Large intestine (tissue), 3 donors: Measurements from ENCODE around the gene HDAC4. TPM values are rescaled to one million over a fixed set of nuclear protein-coding genes. Genes with fewer than 3 reads are reported as not detected.
A peak's percentile ranks its signal among the peaks of the same experiment; 100 is the strongest.

Experiments
- DNase-seq, 2 donors: peaks; one replicate each; pipeline versions ENCODE4 v3.0.0 to v3.0.0-alpha.2; 2013
- H3K27ac ChIP-seq: one replicate; pipeline ENCODE4 v1.5.1; 2013; ENCODE audit warnings: low read length
- H3K27me3 ChIP-seq: 2 replicates; pipeline ENCODE4 v1.6.1; 2013; ENCODE audit warnings: low read length; ENCODE audit not compliant: control insufficient read depth, insufficient read depth
- H3K36me3 ChIP-seq: 2 replicates; pipeline ENCODE4 v1.6.1; 2013; ENCODE audit warnings: low read length; ENCODE audit not compliant: control insufficient read depth, insufficient read depth
- H3K4me1 ChIP-seq: one replicate; pipeline ENCODE4 v1.6.1; 2013; ENCODE audit warnings: low read length; ENCODE audit not compliant: control insufficient read depth, insufficient read depth
- H3K4me3 ChIP-seq: one replicate; pipeline ENCODE4 v1.5.1; 2013; ENCODE audit warnings: low read length
- H3K9me3 ChIP-seq: one replicate; pipeline ENCODE4 v1.6.1; 2013; ENCODE audit warnings: mild to moderate bottlenecking, low read depth, low read length, moderate library complexity; ENCODE audit not compliant: control insufficient read depth
- WGBS: methylation state at CpG from one replicate; pipeline ENCODE4 v1.1.5; 2013; ENCODE audit warnings: low lambda C conversion rate; ENCODE audit not compliant: insufficient coverage; 5-methylcytosine and 5-hydroxymethylcytosine counted together
- polyA plus RNA-seq: library from polyadenylated mRNA; unstranded; fragments of 120-200 nt; gene quantifications from one replicate; pipeline ENCODE4 v1.2.1, GENCODE V29; 2013

HDAC4 gene
- polyA plus RNA-seq, 1 donor: 10.7 TPM

- Histone ChIP-seq H3K4me1 (no peaks in the 10 kb centered on the region), H3K27ac (no peak overlapping the region), H3K4me3 (no peak overlapping the region), H3K9me3 (no peaks in the 10 kb centered on the region), H3K36me3 (no peaks in the 10 kb centered on the region), H3K27me3 (no peaks in the 10 kb centered on the region)
- DNase-seq: no peak
- no CpG with 5 or more reads among the region's 6 CpGs for WGBS
Measured at GRCh38 chr2:239339241-239339640, 61.6 kb downstream of the HDAC4 start.

DNA sequence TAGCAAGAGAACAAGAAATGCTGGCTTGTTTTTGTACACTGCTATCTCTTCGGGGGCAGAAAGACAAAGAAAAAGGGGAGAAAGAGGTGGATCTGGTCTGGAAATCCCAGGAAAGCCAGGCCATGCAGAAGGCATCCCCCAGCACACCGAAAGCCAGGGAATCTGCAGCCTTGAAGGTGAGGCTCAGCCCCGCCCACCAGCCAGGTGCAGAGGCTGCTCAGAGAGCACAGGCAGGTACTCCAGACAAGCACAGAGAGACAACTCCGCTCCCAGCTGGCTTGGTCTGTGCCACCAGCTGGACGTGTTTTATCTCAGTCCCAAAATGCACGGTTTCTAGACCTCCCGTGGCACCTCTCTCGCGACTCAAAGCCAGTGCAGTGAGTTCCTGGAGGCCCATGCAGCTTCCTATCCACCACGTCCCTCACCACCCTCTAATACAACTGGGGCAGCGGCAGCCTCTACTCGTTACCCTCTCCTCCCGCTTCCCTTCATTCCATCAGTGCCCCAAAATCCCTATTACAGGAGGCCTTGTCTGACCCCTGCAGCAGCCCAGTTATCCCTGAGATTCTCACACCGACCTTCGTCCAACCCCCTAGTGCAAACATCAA, 62.8 kb downstream of the HDAC4 start:
- no peak overlapping the region for H3K27ac ChIP-seq
- no peaks in the 10 kb centered on the region for H3K9me3 ChIP-seq
- H3K4me3 ChIP-seq: no peak overlapping the region
- no peak for DNase-seq
- H3K27me3 ChIP-seq: no peaks in the 10 kb centered on the region
- no peaks in the 10 kb centered on the region for H3K36me3 ChIP-seq
- 83% methylated on average over 2 of the region's 15 CpGs for WGBS
- H3K4me1 ChIP-seq: no peaks in the 10 kb centered on the region

- H3K27ac ChIP-seq: no peak overlapping the region
- WGBS: no CpG with 5 or more reads among the region's 28 CpGs
- no peaks in the 10 kb centered on the region for H3K27me3 ChIP-seq
- H3K9me3 ChIP-seq: no peaks in the 10 kb centered on the region
- no peaks in the 10 kb centered on the region for H3K36me3 ChIP-seq
- no peaks in the 10 kb centered on the region for H3K4me1 ChIP-seq
- H3K4me3 ChIP-seq: no peak overlapping the region
- no peak for DNase-seq
Measured at GRCh38 chr2:239337122-239337876, 63.5 kb downstream of the HDAC4 start.

GRCh38 chr2:239331560-239331959, 69.3 kb downstream of the HDAC4 start:
- whole genome bisulfite sequencing: no CpG with 5 or more reads among the region's 24 CpGs
- Histone ChIP-seq H3K4me3 (no peak overlapping the region), H3K27ac (no peak overlapping the region), H3K36me3 (no peaks in the 10 kb centered on the region), H3K27me3 (no peaks in the 10 kb centered on the region), H3K9me3 (no peaks in the 10 kb centered on the region), H3K4me1 (peaks cover 12% of the 10 kb centered on the region)
- no peak for DNase-seq

DNA sequence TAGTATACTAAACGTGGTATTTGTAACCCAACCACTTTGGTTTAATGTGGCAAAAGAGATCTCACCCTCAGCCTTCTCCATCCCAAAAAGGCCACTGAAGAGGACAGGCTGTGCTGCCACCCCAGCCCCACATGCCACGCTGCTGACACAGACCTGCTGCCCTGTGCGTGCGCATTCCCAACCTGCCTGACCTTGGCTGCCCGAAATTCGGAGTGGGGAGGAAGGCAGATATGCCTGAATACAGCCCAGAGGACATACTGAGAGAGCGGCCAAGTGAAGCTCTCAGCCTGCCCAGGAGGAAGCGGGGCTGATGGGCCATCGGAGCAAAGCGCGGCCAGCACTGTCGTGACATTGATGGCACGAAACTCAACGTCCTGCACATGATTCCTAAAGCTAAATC, 70.0 kb downstream of the HDAC4 start:
- Histone ChIP-seq H3K27ac (no peak overlapping the region), H3K9me3 (no peaks in the 10 kb centered on the region), H3K4me1 (peaks cover 12% of the 10 kb centered on the region), H3K36me3 (no peaks in the 10 kb centered on the region), H3K4me3 (no peak overlapping the region), H3K27me3 (no peaks in the 10 kb centered on the region)
- no peak for DNase-seq
- WGBS: no CpG with 5 or more reads among the region's 14 CpGs

- Histone ChIP-seq H3K4me3 (no peak overlapping the region), H3K27ac (peak overlapping the region; percentile 60), H3K36me3 (no peaks in the 10 kb centered on the region), H3K4me1 (peaks cover 12% of the 10 kb centered on the region), H3K9me3 (no peaks in the 10 kb centered on the region), H3K27me3 (no peaks in the 10 kb centered on the region)
- WGBS: no CpG with 5 or more reads among the region's 15 CpGs
- DNase-seq: no peak
Measured at GRCh38 chr2:239329972-239330572, 70.7 kb downstream of the HDAC4 start.

DNA sequence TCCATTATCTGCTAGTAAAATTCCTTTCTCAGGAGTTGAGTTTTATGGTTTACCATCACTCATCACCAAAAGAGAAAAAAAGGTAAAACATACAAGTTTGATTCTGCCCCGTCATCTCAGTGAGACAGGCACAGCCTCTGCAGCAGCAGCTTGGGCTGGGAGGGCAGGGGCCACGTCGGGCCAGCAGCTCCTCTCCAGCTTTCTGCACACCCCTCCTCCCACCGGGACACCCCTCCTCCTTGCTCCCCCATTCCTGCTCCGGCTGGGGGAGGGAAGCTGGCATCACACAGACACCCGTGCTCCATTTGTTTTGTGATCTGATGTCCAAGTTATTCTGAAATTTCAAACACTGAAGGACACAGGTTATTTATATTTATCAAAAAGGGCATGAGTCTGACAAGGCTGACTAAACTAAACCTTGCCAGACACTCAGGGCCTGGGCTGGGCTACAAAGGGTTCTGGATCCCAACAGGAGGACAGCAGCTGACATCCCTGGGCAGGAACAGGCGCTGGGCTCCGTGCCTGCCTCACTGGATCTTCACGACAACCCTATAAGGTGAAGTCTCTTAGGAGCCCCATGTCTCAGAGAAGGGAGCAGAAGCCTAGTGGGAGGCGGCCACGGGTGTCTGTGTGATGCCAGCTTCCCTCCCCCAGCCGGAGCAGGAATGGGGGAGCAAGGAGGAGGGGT, 71.4 kb downstream of the HDAC4 start:
- no peak for DNase-seq
- H3K36me3 ChIP-seq: no peaks in the 10 kb centered on the region
- H3K4me1 ChIP-seq: peaks cover 12% of the 10 kb centered on the region
- H3K4me3 ChIP-seq: no peak overlapping the region
- no peaks in the 10 kb centered on the region for H3K27me3 ChIP-seq
- H3K27ac ChIP-seq: peak overlapping the region; percentile 57
- no CpG with 5 or more reads among the region's 12 CpGs for WGBS
- H3K9me3 ChIP-seq: no peaks in the 10 kb centered on the region

GRCh38 chr2:239328351-239329191, 72.2 kb downstream of the HDAC4 start:
- no CpG with 5 or more reads among the region's 19 CpGs for WGBS
- peak overlapping the region; percentile 57 for H3K27ac ChIP-seq
- H3K9me3 ChIP-seq: no peaks in the 10 kb centered on the region
- H3K36me3 ChIP-seq: no peaks in the 10 kb centered on the region
- H3K4me3 ChIP-seq: no peak overlapping the region
- H3K4me1 ChIP-seq: peaks cover 12% of the 10 kb centered on the region
- H3K27me3 ChIP-seq: no peaks in the 10 kb centered on the region
- peak; percentile 50 to 68 for DNase-seq

- H3K27ac ChIP-seq: peak overlapping the region; percentile 57
- WGBS: no CpG with 5 or more reads among the region's 13 CpGs
- H3K27me3 ChIP-seq: no peaks in the 10 kb centered on the region
- no peak for DNase-seq
- H3K36me3 ChIP-seq: no peaks in the 10 kb centered on the region
- H3K4me3 ChIP-seq: no peak overlapping the region
- H3K4me1 ChIP-seq: peaks cover 12% of the 10 kb centered on the region
- no peaks in the 10 kb centered on the region for H3K9me3 ChIP-seq
Measured at GRCh38 chr2:239327536-239328350, 73.1 kb downstream of the HDAC4 start.
